Measurements from ENCODE around the gene KLK12. TPM values are rescaled to one million over a fixed set of nuclear protein-coding genes. Genes with fewer than 3 reads are reported as not detected.

KLK12 gene
- total RNA-seq, 1 experiment from 2014 or later = not detected

DNA sequence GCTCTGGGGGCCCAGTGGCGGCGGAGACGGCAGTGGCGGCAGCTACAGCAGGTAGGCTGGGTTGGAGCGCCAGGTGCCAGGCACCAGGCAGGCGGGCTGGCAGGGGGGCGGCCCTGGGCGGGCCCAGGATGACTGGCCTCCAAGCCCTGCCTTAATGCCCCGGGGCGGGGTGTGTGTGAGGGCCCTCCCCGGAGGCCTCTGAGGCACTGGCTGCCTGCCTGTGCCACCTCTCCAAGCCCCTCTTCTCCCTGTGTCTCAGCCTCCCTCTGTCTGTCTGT is 8.3 kb downstream of the KLK12 start, which contains the start of gene KLK11:
KLK11 (minus strand) TSS at position 63 of the 278 bp plus-strand sequence. CDS start 985 bp downstream, outside the sequence.
- Histone ChIP-seq H3K9me3 (no peaks in the 10 kb centered on the region), H3K4me3 (no peak within 1 kb of the TSS), H3K27me3 (peaks cover 28% of the 10 kb centered on the region), H3K36me3 (no peaks in the 10 kb centered on the region)
- DNase-seq = no peak

DNA sequence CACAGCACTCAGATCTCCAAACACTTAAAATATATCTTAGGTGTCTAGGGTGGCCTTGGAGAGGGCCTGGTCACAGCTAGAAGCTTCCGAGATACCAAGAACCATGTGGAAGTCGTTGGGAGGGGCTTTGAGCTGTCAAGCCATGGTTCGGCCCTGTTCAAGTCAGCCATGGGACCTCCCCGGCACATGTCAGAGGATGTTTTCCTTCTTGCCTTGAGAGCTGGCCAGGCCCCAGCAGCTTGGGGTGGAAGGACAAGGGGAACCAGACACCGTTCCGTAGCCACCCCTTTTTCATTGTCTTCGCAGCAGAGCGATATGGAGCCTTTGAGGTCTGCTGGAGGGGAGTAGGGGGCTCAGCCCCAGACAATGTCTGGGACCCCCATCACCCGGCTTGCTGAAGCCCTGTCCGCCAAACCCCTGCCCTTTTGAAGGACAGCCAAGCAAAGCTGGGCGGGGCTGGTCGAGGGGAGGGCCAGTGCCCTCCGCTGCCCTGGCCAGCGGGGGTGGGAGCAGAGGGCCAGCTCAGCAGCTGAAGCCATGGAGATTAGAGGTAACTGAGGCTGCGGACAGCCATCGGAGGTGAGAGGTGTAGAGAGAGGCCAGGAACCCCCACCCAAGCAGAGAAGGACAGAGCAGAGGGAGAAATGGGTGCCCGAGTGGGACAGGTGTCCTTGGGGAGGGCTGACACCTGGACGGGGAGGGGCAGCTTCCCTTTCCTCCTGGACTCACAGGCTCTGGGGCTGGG is 8.8 kb downstream of the KLK12 start:
- DNase-seq = no peak
- Histone ChIP-seq H3K9me3 (no peaks in the 10 kb centered on the region), H3K36me3 (no peaks in the 10 kb centered on the region)

DNA sequence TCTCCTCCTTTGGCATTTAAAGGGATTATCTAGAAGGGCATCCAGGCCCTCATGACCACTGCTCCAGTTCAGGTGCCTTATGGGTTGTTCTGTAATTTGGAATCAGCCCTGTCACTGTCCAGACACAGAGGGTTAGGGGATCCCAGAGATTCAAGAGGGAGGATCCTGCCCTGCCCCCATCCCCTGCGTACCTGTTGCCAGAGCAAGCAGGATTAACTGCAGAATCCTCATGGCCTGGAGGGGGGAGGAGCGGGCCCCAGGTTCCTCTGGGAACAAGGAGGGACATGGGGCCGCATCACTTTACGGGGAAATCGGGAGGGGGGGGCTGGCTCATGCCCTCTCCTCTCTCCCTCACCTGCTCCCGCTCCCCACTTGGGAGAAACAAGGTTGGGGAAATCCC is 9.4 kb downstream of the KLK12 start:
- Histone ChIP-seq H3K9me3 (no peaks in the 10 kb centered on the region), H3K27me3 (peaks cover 28% of the 10 kb centered on the region), H3K36me3 (no peaks in the 10 kb centered on the region), H3K4me3 (no peak overlapping the region)
- DNase-seq = no peak

More for the DNA sequence above, 8.8 kb downstream of the KLK12 start:
- Histone ChIP-seq H3K27me3 (peaks cover 28% of the 10 kb centered on the region), H3K4me3 (no peak overlapping the region)

DNA sequence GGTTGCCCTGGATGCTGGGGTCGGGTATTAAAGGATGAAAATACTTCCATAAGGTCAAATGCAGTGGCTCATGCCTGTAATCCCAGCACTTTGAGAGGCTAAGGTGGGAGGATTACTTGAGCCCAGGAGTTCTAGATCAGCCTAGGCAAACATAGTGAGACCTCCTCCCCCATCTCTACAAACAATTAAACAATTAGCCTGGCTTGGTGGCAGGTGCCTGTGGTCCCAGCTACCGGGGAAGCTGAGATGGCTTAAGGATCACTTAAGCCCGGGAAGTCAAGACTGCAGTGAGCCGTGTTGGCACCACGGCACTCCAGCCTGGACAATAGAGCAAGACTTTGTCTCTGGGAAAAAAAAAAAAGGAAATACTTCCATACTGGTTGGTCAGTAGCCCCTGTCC is 9.9 kb downstream of the KLK12 start:
- H3K27me3 ChIP-seq = peaks cover 28% of the 10 kb centered on the region
- no peak overlapping the region for H3K4me3 ChIP-seq
- no peaks in the 10 kb centered on the region for H3K36me3 ChIP-seq
- H3K9me3 ChIP-seq = no peaks in the 10 kb centered on the region
- DNase-seq = no peak

DNA sequence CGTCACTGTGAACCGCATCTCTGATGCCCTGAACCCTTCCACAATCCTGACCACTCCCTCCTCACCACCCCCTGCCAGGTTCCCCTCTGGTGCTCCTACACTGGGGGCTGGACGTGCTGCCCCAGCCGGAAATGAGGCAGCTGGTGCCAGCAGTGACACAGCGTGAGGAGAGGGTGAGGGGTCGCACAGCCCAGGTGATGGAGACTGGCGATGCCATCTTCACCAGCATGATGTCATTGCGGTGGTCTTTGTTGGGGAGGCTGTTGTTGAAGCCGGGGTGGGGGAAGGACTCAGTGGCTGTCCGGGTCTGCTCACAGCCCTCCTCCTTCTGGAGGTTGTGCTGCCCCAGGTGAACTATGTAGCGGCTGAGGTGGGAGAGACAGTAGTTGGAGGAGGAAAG is 10.9 kb downstream of the KLK12 start:
- H3K27me3 ChIP-seq = peaks cover 32% of the 10 kb centered on the region
- DNase-seq = no peak
- no peaks in the 10 kb centered on the region for H3K36me3 ChIP-seq
- H3K9me3 ChIP-seq = no peaks in the 10 kb centered on the region
- H3K4me3 ChIP-seq = no peak overlapping the region

DNA sequence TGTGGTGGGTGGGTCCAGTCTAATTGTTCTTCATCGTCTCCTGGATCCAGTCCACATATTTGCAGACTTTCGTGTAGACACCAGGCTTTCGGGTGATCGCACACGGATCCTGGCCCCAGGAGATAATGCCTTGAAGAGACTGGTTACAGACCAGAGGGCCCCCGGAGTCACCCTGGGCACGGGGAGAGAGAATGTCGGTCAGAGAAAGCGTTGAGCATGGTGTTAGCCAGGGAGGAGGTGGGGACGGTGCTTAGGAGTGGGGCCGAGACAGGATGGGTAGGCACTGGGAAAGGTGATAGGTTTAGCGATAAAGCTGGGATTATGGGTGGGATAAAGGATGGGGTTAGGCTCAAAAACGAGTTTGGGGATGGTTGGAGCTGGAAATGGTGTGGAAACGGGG is 12.3 kb downstream of the KLK12 start:
- peaks cover 42% of the 10 kb centered on the region for H3K27me3 ChIP-seq
- no peak overlapping the region for H3K4me3 ChIP-seq
- no peak for DNase-seq
- H3K9me3 ChIP-seq = no peaks in the 10 kb centered on the region; the same call in 1 of the 2 replicates
- no peaks in the 10 kb centered on the region for H3K36me3 ChIP-seq

DNA sequence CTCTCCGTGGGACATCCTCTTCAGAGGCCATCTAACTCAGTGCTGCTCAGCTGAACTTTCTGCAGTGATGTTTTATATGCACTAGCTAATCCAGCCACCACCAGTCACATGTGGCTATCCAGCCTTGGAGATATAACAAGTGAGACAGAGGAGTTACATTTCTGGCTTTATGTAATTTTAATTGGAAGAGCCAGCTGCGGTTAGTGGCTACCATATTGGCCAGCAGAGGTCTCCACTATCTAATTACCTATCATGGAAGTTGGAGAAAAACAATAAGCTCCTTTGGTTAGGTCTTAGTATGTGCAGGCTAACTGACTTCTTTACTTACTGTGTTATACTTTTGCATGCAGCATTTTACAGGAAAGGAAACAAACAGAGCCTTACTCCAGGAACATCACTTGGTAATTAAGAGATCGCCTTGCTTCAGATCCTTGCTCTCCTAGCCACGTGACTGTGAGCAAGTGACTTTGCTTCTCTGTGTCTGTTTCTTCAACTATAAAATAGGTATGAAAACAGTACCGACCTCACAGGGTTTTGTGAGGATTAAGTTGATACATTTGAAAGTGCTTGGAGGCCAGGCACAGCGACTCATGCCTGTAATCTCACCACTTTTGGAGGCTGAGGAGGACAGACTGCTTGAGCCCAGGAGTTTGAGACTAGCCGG is 13.7 kb downstream of the KLK12 start:
- H3K27me3 ChIP-seq = peaks cover 48% of the 10 kb centered on the region
- peak; percentile 26 for DNase-seq
- H3K9me3 ChIP-seq = no peaks in the 10 kb centered on the region; the same call in 1 of the 2 replicates
- H3K36me3 ChIP-seq = no peaks in the 10 kb centered on the region
- no peak overlapping the region for H3K4me3 ChIP-seq

DNA sequence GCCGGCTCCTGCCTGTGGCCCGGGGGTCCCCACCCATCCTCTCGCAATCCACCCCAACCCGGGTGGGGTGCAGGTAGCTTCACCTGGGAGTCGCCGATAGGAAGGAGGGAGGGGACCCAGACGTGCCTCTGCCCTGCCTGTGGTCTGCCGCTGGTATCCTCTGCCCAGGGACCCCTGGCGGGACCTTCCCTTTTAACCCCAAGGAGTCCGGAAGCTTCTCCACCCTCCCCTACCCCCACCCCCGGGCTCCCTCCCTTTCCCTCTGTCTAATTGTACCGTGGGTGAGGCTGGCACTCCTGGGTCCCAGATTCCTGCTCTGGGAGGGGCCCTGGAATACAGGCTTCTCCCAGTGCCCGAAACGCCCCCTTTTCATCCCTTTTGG is 15.3 kb downstream of the KLK12 start, which contains the start of gene KLK10:
KLK10 (minus strand) TSS at position 166 of the 382 bp plus-strand sequence. CDS start 579 bp downstream, outside the sequence.
- Histone ChIP-seq H3K36me3 (no peaks in the 10 kb centered on the region), H3K9me3 (no peaks in the 10 kb centered on the region; the same call in 1 of the 2 replicates), H3K27me3 (peaks cover 43% of the 10 kb centered on the region), H3K4me3 (peak within 1 kb of the TSS; percentile 10)
- DNase-seq = peak; percentile 36

DNA sequence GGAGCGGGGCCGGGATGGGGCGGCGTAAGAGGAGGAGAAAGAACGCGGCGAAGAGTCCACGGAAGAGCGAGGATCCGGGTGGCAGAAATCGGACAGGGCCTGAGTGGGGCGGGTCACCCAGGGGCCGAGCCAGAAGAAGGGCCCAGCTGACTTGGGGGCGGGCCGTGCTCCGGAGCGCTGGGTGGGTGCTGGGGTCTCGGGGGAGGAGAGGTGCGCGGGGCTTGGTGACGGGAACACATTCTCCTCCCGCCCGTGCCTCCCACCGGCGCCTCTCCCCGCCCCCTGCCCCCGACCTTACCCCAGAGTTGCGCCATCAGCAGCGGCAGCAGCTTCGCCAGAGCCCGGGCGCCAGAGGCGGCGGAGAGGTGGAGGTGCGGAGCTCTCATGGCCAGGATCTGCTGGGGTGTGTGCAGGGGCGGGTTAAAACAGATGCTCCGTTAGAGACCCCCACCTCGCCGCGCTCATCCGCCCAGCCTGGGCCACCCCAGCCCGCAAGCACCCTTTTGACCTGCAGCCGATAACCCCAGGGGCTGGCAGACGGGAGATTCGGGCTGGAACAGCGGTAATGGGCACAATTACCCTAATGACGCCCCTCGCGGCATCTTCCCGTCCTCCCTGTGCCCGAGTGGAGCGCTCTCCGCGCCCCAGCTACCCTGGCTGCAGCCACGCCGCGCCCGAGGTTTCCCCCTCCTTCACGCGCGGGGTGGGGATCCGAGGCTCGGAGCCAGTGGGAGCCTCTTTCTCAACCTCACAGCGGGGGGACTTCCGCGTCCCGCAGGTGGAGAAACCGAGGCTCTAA is 15.9 kb downstream of the KLK12 start:
- DNase-seq = peak; percentile 15
- H3K9me3 ChIP-seq = no peaks in the 10 kb centered on the region; the same call in 1 of the 2 replicates
- peaks cover 40% of the 10 kb centered on the region for H3K27me3 ChIP-seq
- peak overlapping the region; percentile 10 for H3K4me3 ChIP-seq
- no peaks in the 10 kb centered on the region for H3K36me3 ChIP-seq

DNA sequence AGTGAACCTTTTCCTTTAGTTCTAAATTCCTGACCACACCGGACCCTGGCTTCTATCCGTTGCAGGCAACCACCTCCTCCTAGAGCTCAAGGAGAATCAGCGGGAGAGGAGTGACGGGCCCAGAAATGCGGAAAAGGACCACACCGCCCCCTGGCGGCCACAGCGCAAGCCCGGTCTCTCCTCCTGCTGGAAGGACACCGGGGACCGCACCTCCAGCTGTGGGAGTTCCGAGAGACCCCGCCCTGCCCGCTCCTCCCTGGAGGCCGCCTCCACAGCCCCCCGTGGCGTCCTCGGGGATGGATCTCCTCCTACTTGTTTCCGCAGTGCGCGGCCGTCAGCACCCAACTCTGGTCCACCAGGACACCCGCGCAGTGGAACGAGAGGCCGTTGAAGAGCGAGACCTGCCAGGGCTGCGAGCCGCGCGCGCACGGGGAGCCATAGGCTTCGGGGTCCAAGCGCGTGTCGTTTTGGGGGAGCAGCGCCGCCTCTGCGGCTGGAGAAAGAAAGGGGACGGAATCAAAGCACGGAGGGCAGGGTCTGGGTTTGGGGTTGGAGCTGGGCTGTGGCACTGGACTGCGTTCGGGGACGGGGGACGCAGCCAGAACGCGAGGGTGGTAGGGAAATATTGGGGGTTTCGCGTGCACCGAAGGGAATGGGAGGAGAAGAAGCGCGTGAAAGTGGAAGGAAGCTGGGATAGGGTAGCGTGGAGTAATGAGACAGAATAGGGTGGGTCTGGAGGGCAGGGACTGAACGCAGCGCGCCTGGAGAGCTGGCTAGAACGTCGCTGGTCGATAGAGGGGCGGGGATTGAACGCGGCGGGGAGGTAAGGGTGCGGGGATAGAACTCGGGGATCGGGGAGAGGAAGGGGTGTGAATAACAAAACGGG is 17.8 kb downstream of the KLK12 start:
- H3K27me3 ChIP-seq = peaks cover 22% of the 10 kb centered on the region
- H3K4me3 ChIP-seq = peak overlapping the region; percentile 38
- H3K36me3 ChIP-seq = no peaks in the 10 kb centered on the region
- DNase-seq = peak; percentile 76
- no peaks in the 10 kb centered on the region; the same call in 1 of the 2 replicates for H3K9me3 ChIP-seq

DNA sequence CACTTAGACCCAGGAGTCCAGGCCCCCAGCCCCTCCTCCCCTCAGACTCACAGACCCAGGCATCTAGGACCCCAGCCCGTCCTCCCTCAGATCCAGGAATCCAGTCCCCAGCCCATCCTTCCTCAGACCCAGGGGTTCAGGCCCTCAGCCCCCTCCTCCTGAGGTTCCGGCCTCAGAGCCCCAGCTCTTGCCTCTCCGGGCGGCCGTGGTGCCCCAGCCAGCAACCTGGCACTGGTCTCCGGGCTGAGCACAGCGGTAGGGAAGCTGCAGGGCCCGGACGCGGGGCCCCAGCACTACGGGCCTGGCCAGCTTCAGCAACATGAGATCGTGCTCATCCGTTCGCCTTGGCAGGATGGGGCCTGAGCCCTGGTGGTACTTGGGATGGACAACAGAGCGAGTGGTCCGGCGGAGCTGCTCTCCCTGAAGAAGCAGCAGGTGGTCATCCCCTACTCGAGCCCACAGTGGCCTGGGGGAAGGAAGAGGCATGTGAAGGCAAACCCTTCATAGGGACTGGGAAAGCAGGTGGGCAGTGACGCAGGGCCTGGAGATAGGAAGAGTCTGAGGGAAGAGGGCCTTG is 19.0 kb downstream of the KLK12 start:
- H3K36me3 ChIP-seq = no peaks in the 10 kb centered on the region
- H3K4me3 ChIP-seq = no peak overlapping the region
- DNase-seq = no peak
- H3K9me3 ChIP-seq = no peaks in the 10 kb centered on the region; the same call in 1 of the 2 replicates
- peaks cover 22% of the 10 kb centered on the region for H3K27me3 ChIP-seq

DNA sequence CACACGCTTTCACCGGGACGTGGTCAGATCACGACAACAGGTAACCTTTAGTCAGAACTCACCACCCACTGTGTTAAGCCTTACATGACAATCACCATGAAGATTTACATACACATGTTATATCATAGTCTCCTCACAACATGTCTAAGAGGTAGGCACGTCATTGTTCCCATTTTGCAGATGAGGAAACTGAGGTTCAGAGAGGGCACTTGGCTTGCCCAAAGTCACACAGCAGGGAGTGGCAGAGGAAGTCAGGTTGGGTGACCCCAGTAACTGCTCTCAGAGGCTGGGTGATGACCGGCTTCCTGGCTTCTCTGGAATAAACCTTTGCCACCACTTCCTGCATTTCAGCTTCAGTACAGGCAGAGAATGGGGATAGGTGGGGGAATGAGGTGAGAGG is 20.6 kb downstream of the KLK12 start:
- H3K4me3 ChIP-seq = no peak overlapping the region
- DNase-seq = no peak
- no peaks in the 10 kb centered on the region; the same call in 1 of the 2 replicates for H3K9me3 ChIP-seq
- H3K36me3 ChIP-seq = no peaks in the 10 kb centered on the region
- peaks cover 21% of the 10 kb centered on the region for H3K27me3 ChIP-seq

DNA sequence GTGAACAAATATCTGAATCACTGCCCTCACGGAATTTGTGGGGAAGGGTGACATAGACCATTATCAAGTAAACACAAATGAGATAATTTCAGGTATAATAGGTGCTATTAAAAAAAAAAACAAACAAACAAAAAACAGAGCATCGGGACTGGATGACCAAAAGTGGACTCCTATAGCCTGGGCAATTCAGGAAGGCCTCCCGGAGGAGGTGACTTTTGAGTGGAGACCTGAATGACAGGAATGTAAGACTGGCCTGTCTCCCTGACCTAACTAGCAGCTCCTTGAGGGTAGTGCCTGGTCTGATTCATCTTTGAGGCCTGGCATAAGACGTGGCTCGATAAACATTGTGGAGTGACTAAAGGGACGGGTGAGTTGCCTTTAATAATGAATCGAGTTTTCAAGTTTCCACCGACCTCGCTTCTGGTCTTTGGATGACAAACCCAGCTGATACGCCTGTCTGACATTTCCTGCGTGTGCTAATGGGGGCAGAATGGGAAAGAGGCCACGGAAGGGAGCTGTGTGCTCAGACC is 22.1 kb downstream of the KLK12 start:
- peak; percentile 11 for DNase-seq
- Histone ChIP-seq H3K9me3 (no peaks in the 10 kb centered on the region; the same call in 1 of the 2 replicates), H3K4me3 (no peak overlapping the region), H3K36me3 (no peaks in the 10 kb centered on the region), H3K27me3 (peaks cover 10% of the 10 kb centered on the region; the same call in 1 of the 2 replicates)

DNA sequence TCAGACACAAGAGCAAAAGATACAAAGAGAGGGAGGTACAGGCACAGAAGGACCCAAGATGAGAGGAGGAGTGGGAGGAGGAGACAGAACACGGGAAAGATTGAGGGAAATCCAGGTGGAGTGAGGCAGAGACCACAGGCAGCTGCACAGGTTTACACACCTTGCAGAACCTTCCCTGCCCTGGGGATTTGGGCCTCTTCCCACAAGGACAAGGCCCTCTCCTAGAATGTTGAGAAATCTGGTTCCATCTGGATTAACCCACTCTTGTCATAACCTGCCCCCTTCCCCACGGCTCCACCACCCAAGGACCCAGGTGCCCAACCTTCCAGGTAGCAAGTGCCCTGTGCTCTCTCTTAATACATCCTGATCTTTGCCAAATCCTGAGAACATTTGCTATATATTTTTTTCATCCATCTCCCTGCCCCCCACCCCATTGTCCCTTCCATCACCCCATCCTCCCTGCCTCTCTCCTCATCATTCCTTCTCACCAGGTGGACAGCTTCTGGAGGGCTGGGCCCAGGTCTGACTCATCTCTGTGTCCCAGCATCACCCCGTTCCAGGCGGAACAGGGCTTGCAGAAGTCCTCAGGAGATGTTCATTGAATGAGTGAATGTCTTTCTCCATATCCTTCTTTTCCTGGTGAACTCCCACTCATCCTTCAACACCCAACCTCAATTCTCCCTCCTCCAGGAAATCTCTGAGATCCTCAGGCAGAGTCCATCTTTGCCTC is 24.6 kb downstream of the KLK12 start:
- Histone ChIP-seq H3K27me3 (peaks cover 6% of the 10 kb centered on the region), H3K9me3 (no peaks in the 10 kb centered on the region), H3K4me3 (no peak overlapping the region), H3K36me3 (no peaks in the 10 kb centered on the region)
- DNase-seq = no peak

All from MG63 (cell line).